GM21447 (cell line): ENCODE results near the gene KIR2DL4.
"Not testable (repeated sequence)": the region's sequence is repeated elsewhere in the genome, so short reads cannot be mapped to it uniquely, and the experiment has no call there.

ENCODE experiments used
- ATAC-seq: cut with Tn5 transposase; IDR thresholded peaks from one replicate; pipeline ENCODE4 v1.9.1; 2021; ENCODE audit not compliant: unreplicated experiment

The KIR2DL4 gene

GRCh38 chr19:54803410-54803809, at the start of gene KIR2DL4:
KIR2DL4 (plus strand) TSS chr19:54803610; CDS start chr19:54803652, 42 bp downstream.
- no peak for ATAC-seq

- ATAC-seq = not testable (repeated sequence)
Measured at GRCh38 chr19:54756204-54757110, 47.0 kb upstream of the KIR2DL4 start.

- ATAC-seq = not testable (repeated sequence)
Measured at GRCh38 chr19:54758577-54758976, 44.8 kb upstream of the KIR2DL4 start.

GRCh38 chr19:54764219-54764618, 39.2 kb upstream of the KIR2DL4 start:
- not testable (repeated sequence) for ATAC-seq

- not testable (repeated sequence) for ATAC-seq
Measured at GRCh38 chr19:54766464-54766863, 36.9 kb upstream of the KIR2DL4 start.

- ATAC-seq = not testable (repeated sequence)
Measured at GRCh38 chr19:54769646-54770045, 33.8 kb upstream of the KIR2DL4 start, which contains the start of gene KIR2DL1. KIR2DL1 (plus strand) TSS chr19:54769793; CDS start chr19:54769851, 58 bp downstream.

- ATAC-seq = not testable (repeated sequence)
Measured at GRCh38 chr19:54770511-54770910, 32.9 kb upstream of the KIR2DL4 start.

GRCh38 chr19:54771018-54771960, 32.1 kb upstream of the KIR2DL4 start:
- ATAC-seq = not testable (repeated sequence)

GRCh38 chr19:54772666-54773065, 30.7 kb upstream of the KIR2DL4 start:
- ATAC-seq = not testable (repeated sequence)

GRCh38 chr19:54775095-54775815, 28.2 kb upstream of the KIR2DL4 start:
- not testable (repeated sequence) for ATAC-seq

GRCh38 chr19:54775830-54776229, 27.6 kb upstream of the KIR2DL4 start:
- ATAC-seq = not testable (repeated sequence)

- not testable (repeated sequence) for ATAC-seq
Measured at GRCh38 chr19:54777851-54778250, 25.6 kb upstream of the KIR2DL4 start.

- ATAC-seq = not testable (repeated sequence)
Measured at GRCh38 chr19:54778896-54779295, 24.5 kb upstream of the KIR2DL4 start.

- not testable (repeated sequence) for ATAC-seq
Measured at GRCh38 chr19:54782916-54783315, 20.5 kb upstream of the KIR2DL4 start.

GRCh38 chr19:54786091-54786723, 17.2 kb upstream of the KIR2DL4 start:
- ATAC-seq = not testable (repeated sequence)

GRCh38 chr19:54788154-54788553, 15.3 kb upstream of the KIR2DL4 start:
- ATAC-seq = not testable (repeated sequence)

GRCh38 chr19:54790711-54791110, 12.7 kb upstream of the KIR2DL4 start:
- ATAC-seq = no peak

- ATAC-seq = no peak
Measured at GRCh38 chr19:54791476-54791875, 11.9 kb upstream of the KIR2DL4 start.

- ATAC-seq = no peak
Measured at GRCh38 chr19:54792814-54793213, 10.6 kb upstream of the KIR2DL4 start.

GRCh38 chr19:54795758-54796157, 7.7 kb upstream of the KIR2DL4 start:
- ATAC-seq = no peak
